GM19023 (cell line): ENCODE measurements around the gene SPINT1.

Source experiments
- ATAC-seq: cut with Tn5 transposase; IDR thresholded peaks from one replicate; pipeline ENCODE4 v1.9.1; 2021; ENCODE audit warnings: mild to moderate bottlenecking, moderate library complexity; ENCODE audit not compliant: unreplicated experiment

SPINT1 gene, protein sequence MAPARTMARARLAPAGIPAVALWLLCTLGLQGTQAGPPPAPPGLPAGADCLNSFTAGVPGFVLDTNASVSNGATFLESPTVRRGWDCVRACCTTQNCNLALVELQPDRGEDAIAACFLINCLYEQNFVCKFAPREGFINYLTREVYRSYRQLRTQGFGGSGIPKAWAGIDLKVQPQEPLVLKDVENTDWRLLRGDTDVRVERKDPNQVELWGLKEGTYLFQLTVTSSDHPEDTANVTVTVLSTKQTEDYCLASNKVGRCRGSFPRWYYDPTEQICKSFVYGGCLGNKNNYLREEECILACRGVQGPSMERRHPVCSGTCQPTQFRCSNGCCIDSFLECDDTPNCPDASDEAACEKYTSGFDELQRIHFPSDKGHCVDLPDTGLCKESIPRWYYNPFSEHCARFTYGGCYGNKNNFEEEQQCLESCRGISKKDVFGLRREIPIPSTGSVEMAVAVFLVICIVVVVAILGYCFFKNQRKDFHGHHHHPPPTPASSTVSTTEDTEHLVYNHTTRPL

DNA sequence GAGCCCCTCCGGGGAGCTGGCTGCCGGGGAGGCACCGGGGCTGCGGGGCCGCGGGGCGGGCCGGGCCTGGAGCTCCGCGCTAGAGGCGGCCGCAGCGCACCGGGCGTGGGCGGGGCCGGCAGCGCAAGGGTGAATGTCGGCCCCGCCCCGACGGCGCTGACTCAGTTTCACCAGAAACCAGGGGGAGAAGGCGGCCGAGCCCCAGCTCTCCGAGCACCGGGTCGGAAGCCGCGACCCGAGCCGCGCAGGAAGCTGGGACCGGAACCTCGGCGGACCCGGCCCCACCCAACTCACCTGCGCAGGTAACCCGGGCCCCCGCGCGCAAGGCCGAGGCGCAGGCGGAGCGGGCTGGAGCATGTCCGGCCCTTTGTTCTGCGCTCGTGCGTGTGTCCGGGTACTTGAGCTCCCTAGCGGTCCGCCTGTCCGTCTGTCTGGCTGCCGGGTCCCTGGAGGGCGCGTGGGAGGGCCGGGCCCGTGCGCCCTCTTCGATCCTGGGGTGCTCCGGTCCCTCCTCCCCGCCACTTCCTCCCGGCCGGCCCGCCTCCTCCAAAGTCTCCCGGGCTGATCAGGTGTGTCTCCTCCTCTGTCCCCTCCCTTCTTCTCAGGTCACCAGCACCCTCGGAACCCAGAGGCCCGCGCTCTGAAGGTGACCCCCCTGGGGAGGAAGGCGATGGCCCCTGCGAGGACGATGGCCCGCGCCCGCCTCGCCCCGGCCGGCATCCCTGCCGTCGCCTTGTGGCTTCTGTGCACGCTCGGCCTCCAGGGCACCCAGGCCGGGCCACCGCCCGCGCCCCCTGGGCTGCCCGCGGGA lies at the start of gene SPINT1:
SPINT1 (plus strand) TSS at position 164 of the 811 bp plus-strand sequence; CDS start at position 671, 507 bp downstream.
- ATAC-seq = no peak

DNA sequence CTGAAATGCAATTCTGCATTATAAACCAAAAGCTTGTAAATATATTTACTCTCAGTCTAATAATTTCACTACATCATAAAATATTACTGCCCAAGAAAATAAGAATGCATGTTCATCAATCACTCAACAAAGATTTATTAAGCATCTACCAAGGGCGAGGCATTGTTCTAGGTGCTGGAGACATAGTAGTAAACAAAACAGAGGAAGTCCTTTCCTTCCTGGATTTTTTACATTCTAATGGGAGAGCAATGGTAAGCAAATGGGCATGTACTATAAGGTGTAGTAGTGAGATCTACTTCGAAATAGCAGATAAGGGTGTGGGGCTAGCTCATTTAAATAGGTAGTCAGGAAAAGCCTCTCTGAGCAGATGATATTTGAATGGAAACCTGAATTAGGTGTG lies 47.8 kb upstream of the SPINT1 start:
- ATAC-seq = no peak

DNA sequence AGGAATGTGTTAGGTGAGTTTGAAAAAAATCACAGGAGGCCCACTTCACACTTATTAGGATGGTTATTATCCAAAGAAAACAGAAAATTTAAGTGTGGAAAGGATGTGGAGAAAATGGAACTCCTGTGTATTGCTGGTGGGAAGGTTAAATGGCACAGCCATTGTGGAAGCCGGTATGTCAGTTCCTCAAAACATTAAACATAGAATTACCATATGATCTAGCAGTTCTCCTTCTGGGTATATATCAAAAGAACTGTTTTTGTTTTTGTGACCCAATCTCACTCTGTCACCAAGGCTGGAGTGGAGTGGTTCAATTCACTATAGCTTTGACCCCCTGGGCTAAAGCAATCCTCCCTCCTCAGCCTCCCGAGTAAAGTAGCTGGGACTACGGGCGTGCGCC lies 47.3 kb upstream of the SPINT1 start:
- no peak for ATAC-seq

DNA sequence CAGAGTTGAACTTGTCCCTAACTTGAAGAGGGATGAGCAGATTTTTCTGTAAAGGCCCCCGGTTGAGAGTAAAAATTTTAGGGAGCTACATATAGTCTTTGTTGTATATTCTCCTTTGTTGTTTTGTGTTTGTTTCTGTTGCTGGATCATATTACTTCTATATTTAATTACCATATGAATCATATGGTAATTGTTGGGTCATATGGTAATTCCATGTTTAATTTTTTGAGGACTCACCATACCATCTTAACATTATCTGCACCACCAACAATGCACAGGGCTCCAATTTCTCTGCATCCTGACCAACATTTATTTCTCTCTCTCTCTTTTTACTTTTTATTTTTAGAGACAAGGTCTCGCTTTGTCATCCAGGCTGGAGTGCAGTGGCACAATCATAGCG lies 44.3 kb upstream of the SPINT1 start:
- no peak for ATAC-seq

DNA sequence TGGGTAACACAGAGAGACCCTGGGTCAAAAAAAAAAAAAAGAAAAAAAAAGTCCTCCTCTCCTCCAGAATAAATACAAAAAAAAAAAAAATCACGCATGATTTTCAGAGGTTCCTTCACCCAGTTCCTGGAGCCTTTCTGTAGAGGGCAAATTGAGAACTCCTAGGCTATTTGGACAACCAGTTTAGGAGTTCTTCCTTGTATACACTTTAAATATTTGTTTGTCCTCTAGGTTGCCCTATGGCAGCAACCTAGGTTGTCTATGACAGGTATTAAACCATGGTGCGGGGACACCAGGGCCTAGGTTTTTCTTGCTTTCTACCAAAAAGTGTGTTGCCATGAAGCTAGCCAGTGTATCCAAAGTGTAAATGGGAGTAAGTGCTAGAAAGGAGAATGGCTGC lies 40.8 kb upstream of the SPINT1 start:
- ATAC-seq = no peak

DNA sequence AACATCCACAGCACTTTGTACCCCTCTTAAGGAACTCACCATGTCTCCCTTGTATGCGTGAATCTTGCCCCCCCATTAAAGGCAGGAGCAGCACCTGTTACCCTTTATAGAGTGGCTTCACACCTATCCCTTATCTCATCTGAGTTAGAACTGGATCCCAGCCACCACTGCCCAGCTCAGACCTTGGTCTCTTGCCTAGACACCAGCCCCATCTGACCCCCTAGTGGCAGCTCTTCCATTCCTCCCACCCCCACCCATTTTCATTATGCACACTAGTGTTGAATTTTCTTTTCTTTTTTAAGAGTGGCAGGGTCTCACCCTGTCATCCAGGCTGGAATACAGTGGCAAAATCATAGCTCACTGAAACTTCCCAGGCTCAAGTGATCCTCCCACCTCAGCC lies 40.2 kb upstream of the SPINT1 start:
- no peak for ATAC-seq

DNA sequence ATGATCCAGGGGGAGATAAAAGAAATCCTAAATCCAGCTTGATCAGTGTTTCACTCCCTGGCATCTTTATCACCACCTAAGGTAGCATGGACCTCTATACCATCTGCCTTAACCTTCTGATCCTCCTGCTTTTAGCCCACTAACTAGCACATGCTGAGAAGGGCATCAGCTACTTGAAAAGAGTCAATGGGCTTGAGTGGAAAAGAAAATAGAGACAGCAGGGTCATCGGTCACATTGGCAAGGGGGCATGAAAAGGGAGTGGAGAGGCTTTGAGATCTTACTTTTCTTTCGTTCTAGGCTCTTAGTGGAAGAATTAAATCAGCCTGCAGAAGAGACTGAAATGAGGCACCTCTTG lies 37.2 kb upstream of the SPINT1 start:
- no peak for ATAC-seq

DNA sequence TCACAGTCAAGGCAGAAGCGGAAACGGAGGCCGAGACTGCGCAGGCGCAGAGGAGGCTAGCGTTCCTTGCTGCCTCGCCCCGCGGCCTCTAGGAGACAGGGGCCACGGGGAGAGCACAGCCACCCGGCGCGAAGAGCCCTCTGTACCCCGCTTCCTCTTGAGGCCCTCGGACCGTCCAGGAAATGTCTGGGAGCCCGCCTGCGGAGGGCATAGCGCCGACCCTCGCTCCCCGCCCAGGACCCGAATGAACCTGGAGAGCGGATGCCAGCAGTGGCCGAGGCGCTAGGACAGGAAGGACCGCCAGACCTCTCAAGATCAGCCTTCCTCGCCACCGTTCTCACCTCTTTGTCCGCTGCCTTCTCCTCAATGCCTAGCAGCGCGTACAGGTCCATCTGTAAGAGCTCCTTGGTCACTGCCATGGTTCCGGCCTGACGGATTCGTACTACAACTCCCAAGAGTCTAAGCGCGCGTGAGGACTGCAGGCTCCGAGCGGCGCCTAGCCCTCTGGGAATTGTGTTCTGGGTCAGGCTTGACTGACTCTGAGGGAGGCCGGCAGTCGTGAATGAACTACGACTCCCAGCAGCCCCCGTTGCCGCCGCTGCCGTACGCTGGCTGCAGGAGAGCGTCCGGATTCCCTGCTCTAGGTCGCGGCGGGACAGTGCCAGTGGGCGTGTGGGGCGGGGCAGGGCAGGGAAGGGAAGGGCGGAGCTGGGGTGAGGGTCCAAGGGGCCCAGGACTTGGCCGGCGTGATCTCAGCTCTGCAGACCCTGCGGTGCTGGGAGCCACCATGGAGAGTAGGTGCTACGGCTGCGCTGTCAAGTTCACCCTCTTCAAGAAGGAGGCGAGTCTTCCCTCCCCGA lies 36.6 kb upstream of the SPINT1 start, which contains the start of the genes DNAJC17 and ZFYVE19:
DNAJC17 (minus strand) TSS at position 446 of the 860 bp plus-strand sequence; CDS start at position 419, 27 bp downstream.
ZFYVE19 (plus strand) TSS at position 62 of the 860 bp plus-strand sequence; CDS start at position 563, 501 bp downstream.
- peak; percentile 93 for ATAC-seq

DNA sequence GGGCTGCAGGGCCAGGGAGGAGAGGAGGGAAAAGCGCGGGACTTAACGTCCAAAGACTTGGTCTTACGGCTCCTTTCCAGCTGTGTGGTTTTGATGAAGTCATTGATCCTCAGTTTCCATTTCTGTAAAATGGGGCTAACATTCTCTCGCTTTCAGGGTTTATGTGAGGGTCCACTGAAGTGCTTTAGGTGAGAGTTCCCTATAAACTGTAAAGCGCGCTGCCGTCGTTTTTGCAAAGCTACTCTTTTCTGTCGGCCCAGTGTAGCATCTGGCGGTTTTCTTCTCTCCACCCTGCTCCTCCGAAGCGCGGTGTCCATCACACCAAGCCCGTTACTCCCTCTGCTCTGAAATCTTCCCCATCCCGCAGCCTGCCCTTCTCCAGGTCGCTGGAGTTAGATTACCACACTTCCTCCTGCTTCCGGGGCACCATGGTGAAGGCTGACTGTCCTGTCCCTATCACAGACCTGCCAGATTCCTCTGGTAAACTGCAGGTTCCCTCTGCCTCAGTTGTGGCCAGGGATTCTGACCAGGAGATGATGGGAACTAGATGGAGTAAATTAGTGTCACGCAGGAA lies 35.9 kb upstream of the SPINT1 start:
- ATAC-seq = no peak

DNA sequence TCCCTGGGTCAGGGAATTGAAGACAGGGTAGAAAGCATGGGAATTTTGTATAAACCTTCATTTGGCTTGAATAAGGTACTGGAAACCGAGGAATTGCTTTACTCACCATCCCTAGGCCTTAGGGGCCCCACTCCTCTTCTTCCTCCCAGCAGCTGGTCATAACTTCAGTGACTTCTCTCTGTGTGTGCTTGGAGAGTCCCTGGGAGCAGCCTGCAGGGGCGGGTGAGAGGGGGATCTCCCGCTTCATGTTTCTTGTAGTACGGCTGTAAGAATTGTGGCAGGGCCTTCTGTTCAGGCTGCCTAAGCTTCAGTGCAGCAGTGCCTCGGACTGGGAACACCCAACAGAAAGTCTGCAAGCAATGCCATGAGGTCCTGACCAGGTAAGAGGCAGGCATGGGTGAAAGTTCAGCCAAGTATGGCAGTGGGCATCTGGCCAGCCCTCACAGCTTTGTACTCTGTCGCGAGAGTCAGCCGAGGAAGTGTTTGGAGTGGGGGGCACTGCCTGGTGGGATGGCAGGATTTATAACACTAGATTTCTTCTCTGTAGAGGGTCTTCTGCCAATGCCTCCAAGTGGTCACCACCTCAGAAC lies 34.9 kb upstream of the SPINT1 start:
- no peak for ATAC-seq

DNA sequence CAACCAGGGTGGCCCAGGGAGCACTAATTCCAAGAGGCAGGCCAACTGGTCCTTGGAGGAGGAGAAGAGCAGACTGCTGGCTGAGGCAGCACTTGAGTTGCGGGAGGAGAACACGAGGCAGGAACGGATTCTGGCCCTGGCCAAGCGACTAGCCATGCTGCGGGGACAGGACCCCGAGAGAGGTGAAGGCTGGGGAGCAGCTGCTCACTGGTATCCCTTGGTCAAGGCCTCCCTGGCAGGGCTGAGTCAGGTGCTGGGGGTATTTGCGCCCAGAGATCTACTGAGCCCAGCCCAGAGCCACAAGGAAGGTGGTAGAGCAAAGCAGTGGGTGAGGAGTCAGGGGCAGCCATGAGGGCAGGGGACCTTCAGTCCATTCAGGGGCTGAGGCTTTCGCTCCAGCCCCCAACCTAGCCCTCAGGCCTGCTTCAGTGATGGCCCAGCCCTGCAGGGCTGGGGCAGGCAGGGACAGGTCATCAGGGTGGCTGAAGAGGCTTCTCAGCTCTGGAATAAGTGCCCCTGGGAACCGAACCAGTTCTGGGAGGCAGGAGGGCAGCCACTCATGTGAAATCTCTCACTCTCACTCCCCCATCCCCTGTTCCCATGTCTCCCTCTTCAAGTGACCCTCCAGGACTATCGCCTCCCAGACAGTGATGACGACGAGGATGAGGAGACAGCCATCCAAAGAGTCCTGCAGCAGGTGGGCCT lies 31.0 kb upstream of the SPINT1 start:
- no peak for ATAC-seq

DNA sequence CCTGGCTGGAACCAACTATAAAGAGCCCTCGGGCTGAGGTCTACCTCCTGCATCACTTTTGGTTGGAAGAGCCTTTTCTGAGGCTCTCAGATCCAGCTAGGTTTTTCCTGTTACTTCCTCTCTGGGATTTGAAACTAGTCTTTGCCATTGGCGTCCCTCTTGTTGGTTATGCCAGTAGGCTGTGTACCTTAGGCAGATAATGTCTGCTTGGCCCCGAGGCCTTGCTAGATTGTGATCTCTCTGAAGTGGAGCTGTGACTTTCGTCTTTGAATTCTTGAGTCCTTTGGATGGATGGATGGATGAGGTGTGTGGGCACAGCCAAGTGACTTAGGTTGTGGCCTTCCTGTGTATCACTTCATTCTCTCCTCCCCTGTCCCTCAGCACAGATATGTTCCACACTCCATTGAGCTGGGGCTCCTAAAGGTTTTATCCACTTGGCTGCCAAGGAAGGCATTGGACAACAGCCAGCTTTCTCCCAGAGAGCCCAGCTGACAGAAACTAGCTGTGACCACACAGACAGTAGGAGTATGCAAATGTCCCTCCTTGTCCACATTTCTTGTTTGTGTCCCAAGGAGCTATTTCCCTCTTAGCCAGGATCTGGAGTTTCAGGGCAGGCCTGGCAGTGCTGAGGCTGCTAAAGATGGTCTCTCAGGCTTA lies 28.7 kb upstream of the SPINT1 start:
- no peak for ATAC-seq

DNA sequence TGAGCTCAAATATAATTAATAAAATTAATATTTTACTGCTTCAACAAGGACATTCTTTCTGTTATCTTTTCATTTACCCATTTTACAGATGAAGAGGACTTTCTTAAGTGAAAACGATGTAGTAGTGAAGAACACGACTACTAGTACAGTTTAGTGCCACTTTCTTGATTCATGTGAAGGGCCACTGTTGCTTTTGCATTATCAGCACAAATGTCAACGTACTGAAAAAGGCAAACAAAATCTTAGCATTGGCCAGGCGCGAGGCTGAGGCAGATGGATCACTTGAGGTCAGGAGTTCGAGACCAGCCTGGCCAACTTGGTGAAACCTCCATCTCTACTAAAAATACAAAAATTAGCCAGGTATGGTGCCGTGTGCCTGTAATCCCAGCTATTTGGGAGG lies 24.8 kb upstream of the SPINT1 start:
- no peak for ATAC-seq

DNA sequence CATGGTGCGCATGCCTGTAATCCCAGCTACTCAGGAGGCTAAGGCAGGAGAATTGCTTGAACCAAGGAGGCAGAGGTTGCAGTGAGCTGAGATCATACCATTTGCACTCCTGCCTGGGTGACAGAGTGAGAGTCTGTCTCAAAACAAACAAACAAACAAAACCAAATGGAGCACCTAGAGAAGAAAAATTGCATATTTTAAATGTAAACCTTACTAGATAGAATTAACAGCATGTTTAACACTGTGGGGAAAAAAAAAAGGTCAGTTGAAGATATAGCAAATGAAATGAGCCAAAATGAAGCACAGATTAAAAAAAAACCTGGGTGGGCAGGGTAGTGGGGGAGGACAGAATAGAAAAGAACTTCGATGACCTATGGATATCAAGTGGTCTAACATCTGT lies 22.7 kb upstream of the SPINT1 start:
- ATAC-seq = no peak

DNA sequence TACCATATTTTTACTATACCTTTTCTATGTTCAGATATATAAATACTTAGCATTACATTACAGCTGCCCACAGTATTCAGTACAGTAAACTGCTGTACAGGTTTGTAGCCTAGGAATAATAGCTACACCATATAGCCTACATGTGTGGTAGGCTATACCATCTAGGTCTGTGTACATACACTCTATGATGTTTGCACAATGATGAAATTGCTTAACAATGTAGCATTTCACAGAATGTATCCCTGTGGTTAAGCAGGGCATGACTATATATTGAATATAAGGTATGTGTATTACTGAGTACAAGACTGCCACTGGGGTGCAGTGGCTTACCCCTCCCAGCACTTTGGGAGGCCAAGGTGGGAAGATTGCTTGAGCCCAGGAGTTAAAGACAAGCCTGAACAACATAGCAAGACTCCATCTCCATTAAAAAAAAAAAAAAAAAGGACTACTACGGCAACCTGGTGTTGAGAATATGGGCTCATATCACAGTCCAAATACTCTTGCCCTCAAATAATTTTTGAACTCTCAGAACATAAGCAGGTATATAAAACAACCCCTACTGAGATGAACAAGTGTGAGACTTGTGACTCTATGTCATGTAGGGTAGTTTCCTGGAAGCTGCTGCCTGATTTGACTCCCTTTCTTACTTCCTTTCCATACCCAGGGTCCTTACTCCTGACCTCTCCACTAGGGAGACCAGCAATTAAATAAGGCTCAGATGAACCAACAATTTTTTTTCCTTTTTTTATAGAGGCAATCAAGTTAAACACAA lies 20.1 kb upstream of the SPINT1 start:
- no peak for ATAC-seq

DNA sequence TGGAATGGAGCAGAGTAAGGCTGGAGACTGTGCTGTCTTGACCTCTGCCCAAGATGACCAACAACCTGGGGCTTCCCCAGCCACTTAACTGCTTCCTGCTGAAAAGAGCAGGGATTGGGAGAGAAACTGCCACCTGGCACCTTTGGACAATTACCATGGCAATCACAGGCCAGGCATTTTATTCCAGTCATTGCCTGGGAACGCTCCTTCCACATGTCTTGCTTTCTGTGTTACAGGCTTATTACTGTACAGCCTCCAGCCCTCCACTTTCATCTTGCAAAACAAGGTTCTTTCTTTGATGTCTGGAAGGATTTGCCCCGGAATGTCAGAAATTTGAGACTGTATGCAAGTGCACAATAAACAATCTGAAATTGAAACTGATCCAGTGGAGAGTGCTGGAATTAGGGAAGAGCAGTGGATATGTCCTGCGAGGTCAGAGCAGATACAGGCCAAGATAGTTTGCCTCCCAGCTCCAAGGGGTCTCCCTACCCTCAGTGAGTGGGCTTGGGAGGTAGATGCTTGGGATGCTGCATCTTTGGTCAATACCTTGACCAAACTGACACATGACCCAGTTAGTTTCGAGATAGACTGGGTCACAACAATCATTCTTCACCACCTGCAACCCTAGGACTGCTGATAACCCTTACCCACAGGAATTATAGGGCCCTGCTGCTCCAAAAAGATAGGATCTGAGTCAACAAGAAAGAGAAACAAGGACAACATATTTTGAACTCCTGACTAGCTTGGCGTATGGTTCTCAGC lies 18.0 kb upstream of the SPINT1 start:
- no peak for ATAC-seq

DNA sequence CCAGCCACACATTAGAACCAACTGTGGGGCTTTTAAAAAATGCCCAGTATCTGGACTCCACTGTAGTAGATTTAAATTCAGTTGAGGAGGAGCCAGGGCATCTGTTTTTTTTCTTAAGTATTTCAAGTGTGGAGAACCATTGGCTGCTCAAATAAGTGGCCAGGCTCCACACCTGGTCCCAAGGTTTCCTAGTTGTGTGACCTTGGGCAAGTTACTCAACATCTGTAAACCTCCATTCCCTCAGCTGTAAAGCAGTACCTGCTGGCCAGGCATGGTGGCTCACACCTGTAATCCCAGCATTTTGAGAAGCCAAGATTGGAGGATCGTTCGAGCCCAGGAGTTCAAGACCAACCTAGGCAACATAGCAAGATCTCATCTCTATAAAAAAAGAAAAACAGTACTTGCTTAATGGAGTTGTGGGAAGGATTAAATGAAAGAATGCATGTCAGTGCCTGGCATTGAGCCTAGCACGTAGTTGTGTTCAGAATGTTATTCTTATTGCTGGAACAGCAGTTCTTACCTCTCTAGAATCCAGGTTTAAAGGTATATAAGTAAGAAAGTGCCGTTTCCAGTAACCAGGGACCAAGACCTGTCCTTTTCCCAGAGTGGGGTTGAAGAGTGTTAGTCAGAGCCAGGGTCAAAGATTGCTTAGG lies 17.3 kb upstream of the SPINT1 start:
- no peak for ATAC-seq
